ENCODE data around the gene LONRF2. TPM values are rescaled to one million over a fixed set of nuclear protein-coding genes. Genes with fewer than 3 reads are reported as not detected.

LONRF2 gene
- total RNA-seq, 1 experiment from 2014 or later: 1.1 TPM

GRCh38 chr2:100285691-100286090 lies 36.6 kb downstream of the LONRF2 start:
- BruUV-seq (replicated peaks): no TSS peak
- ChIA-PET POLR2A (ENCODE audit: unreplicated experiment) (interaction anchor here (1.0 kb wide), 1 partner anchor 21 kb away, joined by 4 read pairs; no protein-coding TSS in a partner anchor), CTCF (no interaction called here)
- Histone ChIP-seq H3K79me2 (ENCODE audit: low read length) (no peaks in the 10 kb centered on the region), H4K20me1 (ENCODE audit: low read length) (no peaks in the 10 kb centered on the region), H2AFZ (ENCODE audit: low read length) (no peak overlapping the region), H3K9me3 (ENCODE audit: low read length) (no peaks in the 10 kb centered on the region), H3F3A (ENCODE audit: low read length, unreplicated experiment) (no peaks in the 10 kb centered on the region), H3K9me2 (replicated peaks; ENCODE audit: low read length) (no peaks in the 10 kb centered on the region), H3K36me3 (ENCODE audit: low read depth, low read length) (no peaks in the 10 kb centered on the region), H3K9ac (ENCODE audit: low read length) (no peak overlapping the region), H3K4me3 (ENCODE audit: low read length) (no peak overlapping the region), H3K27ac (ENCODE audit: low read length) (peak overlapping the region; percentile 47), H3K4me2 (ENCODE audit: low read length) (0 out of 2 replicates have a peak overlapping the region, but pooled peaks have one; percentile 4), H3K4me1 (ENCODE audit: insufficient read depth, low read length) (peaks cover 21% of the 10 kb centered on the region), H3K27me3 (ENCODE audit: low read length) (no peaks in the 10 kb centered on the region)
- ATAC-seq (peak; percentile 80), DNase-seq (peak; percentile 47)
- no peak for TF ChIP-seq CTCF (conservative IDR thresholded peaks at IDR 0.05; ENCODE audit: low read depth, low read length)
- TF ChIP-seq EZH2 (IDR thresholded peaks at IDR 0.05; ENCODE audit: low read length, unreplicated experiment): no peak
- no peak for TF ChIP-seq EZH2phosphoT487 (IDR thresholded peaks at IDR 0.05; ENCODE audit: borderline replicate concordance, low read length)
- intact Hi-C loops (cut with micrococcal nuclease): no loop called here

GRCh38 chr2:100285011-100285410 lies 37.3 kb downstream of the LONRF2 start:
- peaks cover 14% of the 10 kb centered on the region for H3K4me1 ChIP-seq (ENCODE audit: insufficient read depth, low read length)
- no peaks in the 10 kb centered on the region for H3K79me2 ChIP-seq (ENCODE audit: low read length)
- H3K4me2 ChIP-seq (ENCODE audit: low read length): no peak overlapping the region
- no peaks in the 10 kb centered on the region for H4K20me1 ChIP-seq (ENCODE audit: low read length)
- ATAC-seq (no peak), DNase-seq (no peak)
- H3K36me3 ChIP-seq (ENCODE audit: low read depth, low read length): no peaks in the 10 kb centered on the region
- H3K9ac ChIP-seq (ENCODE audit: low read length): no peak overlapping the region
- CTCF ChIA-PET: no interaction called here
- no TSS peak for BruUV-seq (replicated peaks)
- no peak overlapping the region for H3K4me3 ChIP-seq (ENCODE audit: low read length)
- intact Hi-C loops (cut with micrococcal nuclease): no loop called here
- H3F3A ChIP-seq (ENCODE audit: low read length, unreplicated experiment): no peaks in the 10 kb centered on the region
- no peaks in the 10 kb centered on the region for H3K27me3 ChIP-seq (ENCODE audit: low read length)
- TF ChIP-seq EZH2phosphoT487 (IDR thresholded peaks at IDR 0.05; ENCODE audit: borderline replicate concordance, low read length) (no peak), CTCF (conservative IDR thresholded peaks at IDR 0.05; ENCODE audit: low read depth, low read length) (no peak), EZH2 (IDR thresholded peaks at IDR 0.05; ENCODE audit: low read length, unreplicated experiment) (no peak)
- POLR2A ChIA-PET (ENCODE audit: unreplicated experiment): interaction anchor here (1.0 kb wide), 1 partner anchor 22 kb away, joined by 4 read pairs; no protein-coding TSS in a partner anchor
- no peak overlapping the region for H2AFZ ChIP-seq (ENCODE audit: low read length)
- H3K9me2 ChIP-seq (replicated peaks; ENCODE audit: low read length): no peaks in the 10 kb centered on the region
- H3K9me3 ChIP-seq (ENCODE audit: low read length): no peaks in the 10 kb centered on the region
- no peak overlapping the region for H3K27ac ChIP-seq (ENCODE audit: low read length)

- H3F3A ChIP-seq (ENCODE audit: low read length, unreplicated experiment): no peaks in the 10 kb centered on the region
- H3K4me1 ChIP-seq (ENCODE audit: insufficient read depth, low read length): peaks cover 14% of the 10 kb centered on the region
These were observed 38.4 kb downstream of the LONRF2 start for GRCh38 chr2:100283724-100284501.

More at GRCh38 chr2:100283724-100284501, 38.4 kb downstream of the LONRF2 start:
- CTCF ChIA-PET: no interaction called here
- ATAC-seq: peak; percentile 46
- intact Hi-C loops (cut with micrococcal nuclease): loop anchor here (5.0 kb wide), 1 partner anchor 38 kb away; the partner anchor contains the start of gene LONRF2
- H3K9ac ChIP-seq (ENCODE audit: low read length): no peak overlapping the region
- no peaks in the 10 kb centered on the region for H3K9me2 ChIP-seq (replicated peaks; ENCODE audit: low read length)
- no peaks in the 10 kb centered on the region for H3K79me2 ChIP-seq (ENCODE audit: low read length)
- no peak for TF ChIP-seq CTCF (conservative IDR thresholded peaks at IDR 0.05; ENCODE audit: low read depth, low read length)
- POLR2A ChIA-PET (ENCODE audit: unreplicated experiment): no interaction called here
- H3K27ac ChIP-seq (ENCODE audit: low read length): no peak overlapping the region
- H2AFZ ChIP-seq (ENCODE audit: low read length): no peak overlapping the region
- H3K4me2 ChIP-seq (ENCODE audit: low read length): no peak overlapping the region
- BruUV-seq (replicated peaks): no TSS peak
- H4K20me1 ChIP-seq (ENCODE audit: low read length): no peaks in the 10 kb centered on the region
- peak; percentile 33 for DNase-seq
- no peak overlapping the region for H3K4me3 ChIP-seq (ENCODE audit: low read length)
- no peaks in the 10 kb centered on the region for H3K36me3 ChIP-seq (ENCODE audit: low read depth, low read length)
- H3K9me3 ChIP-seq (ENCODE audit: low read length): no peaks in the 10 kb centered on the region
- H3K27me3 ChIP-seq (ENCODE audit: low read length): no peaks in the 10 kb centered on the region
